PC-9 (cell line): Measurements from ENCODE around the gene PSMA6. TPM values are rescaled to one million over a fixed set of nuclear protein-coding genes. Genes with fewer than 3 reads are reported as not detected.

ENCODE experiments used
- BruUV-seq: library from RNA; stranded (reverse); fragments of 400-500 nt; replicated peaks from 2 replicates; lab custom pipeline; 2021; lab: Mats Ljungman, UMichigan
- CTCF ChIA-PET: fragments of 300-600 bp; sonication (Branson Sonifier 250); formaldehyde crosslinking; loops from one replicate; lab custom pipeline; 2022; ENCODE audit warnings: antibody characterized with exemption; lab: Charles Lee
- POLR2A ChIA-PET: fragments of 300-600 bp; sonication (Branson Sonifier 250); formaldehyde crosslinking; loops from one replicate; lab custom pipeline; 2022; ENCODE audit warnings: antibody characterized with exemption; ENCODE audit not compliant: unreplicated experiment; lab: Charles Lee
- DNase-seq, 2 experiments: peaks; one replicate each; pipeline versions ENCODE4 v3.0.0 to v3.0.0-alpha.2; 2015 to 2022; ENCODE audit warnings: mixed read lengths in 1 of 2
- H2AFZ ChIP-seq: fragments of 200-600 bp; sonication (generic); 2 replicates; pipeline ENCODE4 v1.8.1; 2017; ENCODE audit warnings: antibody characterized with exemption
- H3F3A ChIP-seq: fragments of 200-600 bp; sonication (generic); 2 replicates; pipeline ENCODE4 v1.8.1; 2017; ENCODE audit warnings: antibody characterized with exemption, mild to moderate bottlenecking, low read depth; ENCODE audit not compliant: insufficient read depth
- H3K27ac ChIP-seq: fragments of 200-600 bp; sonication (generic); 2 replicates; pipeline ENCODE4 v1.6.1; 2016; ENCODE audit warnings: mixed run types
- H3K27me3 ChIP-seq: fragments of 200-600 bp; sonication (generic); 2 replicates; pipeline ENCODE4 v1.6.1; 2016; ENCODE audit warnings: low read depth, mixed run types; ENCODE audit not compliant: insufficient read depth
- H3K36me3 ChIP-seq: fragments of 200-600 bp; sonication (generic); 2 replicates; pipeline ENCODE4 v1.6.1; 2016; ENCODE audit warnings: low read depth, mixed run types
- H3K4me1 ChIP-seq: fragments of 200-600 bp; sonication (generic); replicated peaks from 2 replicates; pipeline ENCODE4 v1.6.1; 2016; ENCODE audit warnings: mixed run types; ENCODE audit not compliant: insufficient read depth
- H3K4me2 ChIP-seq: fragments of 200-600 bp; sonication (generic); 2 replicates; pipeline ENCODE4 v1.6.1; 2017; ENCODE audit warnings: mixed run types
- H3K4me3 ChIP-seq: fragments of 200-600 bp; sonication (generic); 2 replicates; pipeline ENCODE4 v1.6.1; 2016; ENCODE audit warnings: mixed run types
- H3K79me2 ChIP-seq: fragments of 200-600 bp; sonication (generic); 2 replicates; pipeline ENCODE4 v1.6.1; 2017; ENCODE audit warnings: low read depth, mixed run types
- H3K9me2 ChIP-seq: fragments of 200-600 bp; sonication (generic); 2 replicates; pipeline ENCODE4 v1.8.1; 2017; ENCODE audit warnings: mild to moderate bottlenecking; ENCODE audit not compliant: insufficient read depth
- H3K9me3 ChIP-seq: fragments of 200-600 bp; sonication (generic); 2 replicates; pipeline ENCODE4 v1.8.1; 2016; ENCODE audit warnings: low read depth; ENCODE audit not compliant: insufficient read depth
- H4K20me1 ChIP-seq: fragments of 200-600 bp; sonication (generic); 2 replicates; pipeline ENCODE4 v1.8.1; 2017; ENCODE audit not compliant: insufficient read depth
- CTCF ChIP-seq: fragments of 200-600 bp; sonication (generic); conservative IDR thresholded peaks from 2 replicates; pipeline ENCODE4 v1.6.1; 2017; ENCODE audit warnings: mixed run types, antibody characterized with exemption, mild to moderate bottlenecking, moderate library complexity
- EZH2 ChIP-seq: fragments of 200-600 bp; sonication (generic); IDR thresholded peaks from 2 replicates; pipeline ENCODE4 v1.8.0; 2017; ENCODE audit warnings: antibody characterized with exemption, low read depth
- intact Hi-C: fragments of 100-400 bp; cut with micrococcal nuclease; formaldehyde crosslinking; loops from one replicate; pipeline ENCODE4 v1.10.0; 2022; ENCODE audit not compliant: unreplicated experiment
- total RNA-seq: library from RNA; stranded (reverse); gene quantifications from 2 replicates; pipeline ENCODE4 v1.2.3, GENCODE V29; 2021

Gene PSMA6
- total RNA-seq, 1 experiment from 2014 or later, result 188 TPM

DNA sequence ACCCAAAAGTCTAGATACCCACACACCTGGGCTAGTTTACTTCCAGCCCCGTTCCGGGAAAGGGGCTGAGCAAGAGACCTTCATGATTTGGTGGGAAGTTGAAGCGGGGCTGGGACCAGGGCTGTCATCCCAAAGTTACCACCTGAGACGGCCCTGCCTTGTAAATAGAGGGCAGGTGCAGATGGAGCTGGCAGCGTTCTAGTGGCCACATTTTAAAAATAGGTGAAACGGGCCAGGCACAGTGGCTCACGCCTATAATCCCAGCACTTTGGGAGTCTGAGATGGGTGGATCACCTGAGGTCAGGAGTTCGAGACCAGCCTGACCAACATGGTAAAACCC is 68.9 kb downstream of the PSMA6 start:
- no peaks in the 10 kb centered on the region for H4K20me1 ChIP-seq
- H3K9me3 ChIP-seq, result no peaks in the 10 kb centered on the region
- intact Hi-C loops, result no loop called here
- H3K27me3 ChIP-seq, result no peaks in the 10 kb centered on the region
- TF ChIP-seq EZH2 (no peak), CTCF (no peak)
- BruUV-seq, result no TSS peak
- no peak overlapping the region for H3K4me3 ChIP-seq
- H3K79me2 ChIP-seq, result no peaks in the 10 kb centered on the region
- ChIA-PET POLR2A (no interaction called here), CTCF (no interaction called here)
- peaks cover 29% of the 10 kb centered on the region for H3K4me1 ChIP-seq
- peaks cover 15% of the 10 kb centered on the region; the same call in 1 of the 2 replicates for H3F3A ChIP-seq
- no peaks in the 10 kb centered on the region for H3K9me2 ChIP-seq
- no peak for DNase-seq
- no peak overlapping the region for H2AFZ ChIP-seq
- H3K27ac ChIP-seq, result no peak overlapping the region
- no peaks in the 10 kb centered on the region for H3K36me3 ChIP-seq
- H3K4me2 ChIP-seq, result no peak overlapping the region

DNA sequence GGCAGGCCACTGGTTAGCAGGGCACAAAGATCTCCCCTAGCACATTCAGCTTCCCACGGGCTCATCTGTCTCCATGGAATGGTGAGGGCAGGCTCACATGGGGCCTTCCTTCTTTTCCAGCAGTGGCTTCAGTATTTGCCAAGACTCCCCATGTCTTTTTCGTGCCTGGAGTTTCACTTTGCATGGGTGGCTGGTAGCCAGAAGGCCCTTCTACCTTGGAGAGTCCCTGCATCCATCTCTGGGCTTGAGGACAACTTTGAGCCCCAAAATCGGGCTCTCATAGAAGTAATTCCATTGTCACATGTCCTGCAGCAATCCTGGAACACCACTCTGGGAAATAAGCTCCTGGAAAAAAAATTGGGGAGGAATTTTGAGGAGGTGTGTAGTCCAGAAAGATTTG is 70.3 kb downstream of the PSMA6 start:
- intact Hi-C loops, result no loop called here
- peaks cover 7% of the 10 kb centered on the region; the same call in 1 of the 2 replicates for H3F3A ChIP-seq
- DNase-seq, result no peak
- BruUV-seq, result no TSS peak
- no peaks in the 10 kb centered on the region for H3K79me2 ChIP-seq
- CTCF ChIA-PET, result no interaction called here
- H3K9me2 ChIP-seq, result no peaks in the 10 kb centered on the region
- H3K27ac ChIP-seq, result no peak overlapping the region
- no peak overlapping the region for H3K4me3 ChIP-seq
- H3K9me3 ChIP-seq, result no peaks in the 10 kb centered on the region
- no peaks in the 10 kb centered on the region for H3K27me3 ChIP-seq
- no peak overlapping the region for H3K4me2 ChIP-seq
- no peak overlapping the region for H2AFZ ChIP-seq
- H3K4me1 ChIP-seq, result peaks cover 17% of the 10 kb centered on the region
- H3K36me3 ChIP-seq, result no peaks in the 10 kb centered on the region
- TF ChIP-seq EZH2 (no peak), CTCF (no peak)
- POLR2A ChIA-PET, result interaction anchor here (0.7 kb wide), 1 partner anchor 21 kb away, joined by 7 read pairs; no protein-coding TSS in a partner anchor
- no peaks in the 10 kb centered on the region for H4K20me1 ChIP-seq

DNA sequence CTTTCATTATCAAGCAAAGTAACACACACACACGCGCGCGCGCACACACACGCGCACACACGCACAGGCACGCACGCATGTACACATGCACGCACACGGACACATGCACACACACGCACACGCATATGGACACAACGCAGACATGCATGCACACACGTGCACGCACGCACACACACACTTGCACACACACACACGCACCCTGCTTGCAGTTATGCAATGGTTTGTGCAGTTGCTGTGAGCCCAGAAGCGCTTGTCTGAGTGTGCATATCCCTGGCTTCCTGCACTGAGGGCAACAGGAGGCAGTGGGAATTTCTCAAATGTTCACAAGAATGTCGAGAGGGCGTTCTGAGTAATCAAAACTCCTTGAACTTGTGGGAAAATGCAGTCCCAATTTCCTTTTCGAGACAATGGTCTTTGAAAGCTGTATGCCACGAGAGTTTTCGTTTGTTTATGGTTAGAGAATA is 70.8 kb downstream of the PSMA6 start:
- DNase-seq, result no peak
- intact Hi-C loops, result no loop called here
- no peak overlapping the region for H3K27ac ChIP-seq
- H3K9me2 ChIP-seq, result no peaks in the 10 kb centered on the region
- H3K27me3 ChIP-seq, result no peaks in the 10 kb centered on the region
- H3K4me1 ChIP-seq, result peaks cover 14% of the 10 kb centered on the region
- H2AFZ ChIP-seq, result no peak overlapping the region
- peaks cover 7% of the 10 kb centered on the region; the same call in 1 of the 2 replicates for H3F3A ChIP-seq
- H3K4me2 ChIP-seq, result no peak overlapping the region
- H3K79me2 ChIP-seq, result no peaks in the 10 kb centered on the region
- BruUV-seq, result no TSS peak
- ChIA-PET CTCF (no interaction called here), POLR2A (no interaction called here)
- no peaks in the 10 kb centered on the region for H3K36me3 ChIP-seq
- no peak for TF ChIP-seq CTCF
- TF ChIP-seq EZH2, result no peak
- no peak overlapping the region for H3K4me3 ChIP-seq
- H3K9me3 ChIP-seq, result no peaks in the 10 kb centered on the region
- H4K20me1 ChIP-seq, result no peaks in the 10 kb centered on the region
